Measurements from ENCODE around the gene PDZD2.
"Not testable (repeated sequence)": the region's sequence is repeated elsewhere in the genome, so short reads cannot be mapped to it uniquely, and the experiment has no call there.

The PDZD2 gene

GRCh38 chr5:32020946-32021345 is 382.0 kb downstream of the PDZD2 start:
- DNase-seq = no peak

- no peak for DNase-seq
Observed at GRCh38 chr5:32021771-32022170, 382.8 kb downstream of the PDZD2 start.

- DNase-seq = no peak
Observed at GRCh38 chr5:32022638-32023037, 383.7 kb downstream of the PDZD2 start.

- DNase-seq = no peak
Observed at GRCh38 chr5:32023816-32024215, 384.9 kb downstream of the PDZD2 start.

- DNase-seq = no peak
Observed at GRCh38 chr5:32024751-32025150, 385.8 kb downstream of the PDZD2 start.

- DNase-seq = no peak
Observed at GRCh38 chr5:32027093-32027716, 388.3 kb downstream of the PDZD2 start.

- DNase-seq = no peak
Observed at GRCh38 chr5:32027717-32028458, 389.0 kb downstream of the PDZD2 start.

- no peak for DNase-seq
Observed at GRCh38 chr5:32029261-32029660, 390.3 kb downstream of the PDZD2 start.

GRCh38 chr5:32029781-32030180 is 390.9 kb downstream of the PDZD2 start:
- no peak for DNase-seq

GRCh38 chr5:32030222-32030621 is 391.3 kb downstream of the PDZD2 start:
- no peak for DNase-seq

GRCh38 chr5:32030686-32031085 is 391.8 kb downstream of the PDZD2 start:
- DNase-seq = no peak

GRCh38 chr5:32031089-32031488 is 392.2 kb downstream of the PDZD2 start:
- DNase-seq = no peak

GRCh38 chr5:32038523-32038922 is 399.6 kb downstream of the PDZD2 start:
- DNase-seq = no peak

- DNase-seq = not testable (repeated sequence)
Observed at GRCh38 chr5:32039133-32039532, 400.2 kb downstream of the PDZD2 start.

- not testable (repeated sequence) for DNase-seq
Observed at GRCh38 chr5:32039601-32040000, 400.7 kb downstream of the PDZD2 start.

- not testable (repeated sequence) for DNase-seq
Observed at GRCh38 chr5:32040181-32040695, 401.3 kb downstream of the PDZD2 start.

- no peak for DNase-seq
Observed at GRCh38 chr5:32042551-32042961, 403.6 kb downstream of the PDZD2 start.

GRCh38 chr5:32043105-32043504 is 404.2 kb downstream of the PDZD2 start:
- no peak for DNase-seq

GRCh38 chr5:32044434-32044833 is 405.5 kb downstream of the PDZD2 start:
- DNase-seq = no peak

- DNase-seq = no peak
Observed at GRCh38 chr5:32044939-32045338, 406.0 kb downstream of the PDZD2 start.

- DNase-seq = no peak
Observed at GRCh38 chr5:32047056-32047455, 408.1 kb downstream of the PDZD2 start.

- no peak for DNase-seq
Observed at GRCh38 chr5:32051796-32052195, 412.9 kb downstream of the PDZD2 start.

- DNase-seq = no peak
Observed at GRCh38 chr5:32055891-32056866, 417.2 kb downstream of the PDZD2 start.
